Prostate gland (tissue), 2 donors: ENCODE data around the gene CERS6. TPM values are rescaled to one million over a fixed set of nuclear protein-coding genes. Genes with fewer than 3 reads are reported as not detected.
"Not testable (repeated sequence)": the region's sequence is repeated elsewhere in the genome, so short reads cannot be mapped to it uniquely, and the experiment has no call there.

Experiments
- DNase-seq: peaks from one replicate; pipeline ENCODE4 v3.0.0-alpha.2; 2019; ENCODE audit warnings: low spot score
- H3K27ac ChIP-seq, 2 donors: fragments of 200-600 bp; sonication (generic); 2 replicates each; pipeline ENCODE4 v1.5.1; 2017 to 2019
- H3K27me3 ChIP-seq: fragments of 200-600 bp; sonication (generic); replicated peaks from 2 replicates; pipeline ENCODE4 v1.5.1; 2019; ENCODE audit not compliant: insufficient read depth
- H3K36me3 ChIP-seq, 2 donors: fragments of 200-600 bp; sonication (generic); 1 replicate in 1 of 2; 2 replicates in 1 of 2; pipeline versions ENCODE4 v1.5.1 to v1.8.1; 2017 to 2019
- H3K4me1 ChIP-seq: fragments of 200-600 bp; sonication (generic); replicated peaks from 2 replicates; pipeline ENCODE4 v1.5.1; 2019
- H3K4me3 ChIP-seq, 2 donors: fragments of 200-600 bp; sonication (generic); 2 replicates each; pipeline ENCODE4 v1.5.1; 2017 to 2019
- H3K9me3 ChIP-seq: fragments of 200-600 bp; sonication (generic); 2 replicates; pipeline ENCODE4 v1.5.1; 2017
- CTCF ChIP-seq, 4 experiments: fragments of 200-600 bp in 2 of 4; fragments of 450-650 bp in 2 of 4; sonication (generic) in 2 of 4; IDR thresholded peaks; 1 replicate in 3 of 4; 2 replicates in 1 of 4; pipeline ENCODE4 v1.5.1; 2016 to 2019; ENCODE audit warnings: antibody characterized with exemption in 4 of 4, mild to moderate bottlenecking in 2 of 4, moderate library complexity in 2 of 4
- POLR2A ChIP-seq: fragments of 450-650 bp; IDR thresholded peaks from one replicate; pipeline ENCODE4 v1.6.1; 2016; ENCODE audit warnings: antibody characterized with exemption, mild to moderate bottlenecking
- POLR2AphosphoS5 ChIP-seq: sonication (generic); formaldehyde crosslinking; IDR thresholded peaks from one replicate; pipeline ENCODE4 v1.6.1; 2017; ENCODE audit warnings: antibody characterized with exemption
- WGBS: methylation state at CpG from one replicate; pipeline ENCODE4 v1.1.5; 2018; 5-methylcytosine and 5-hydroxymethylcytosine counted together
- intact Hi-C: fragments of 100-400 bp; cut with DNase I; formaldehyde crosslinking; loops from one replicate; pipeline ENCODE4 v1.14.2; 2022
- total RNA-seq, 2 donors: library from RNA; depleted of rRNA; stranded (reverse); fragments of >200 nt; gene quantifications; one replicate each; pipeline ENCODE4 v1.1.0, GENCODE V29; 2016

The CERS6 gene
- total RNA-seq, 2 donors from 2014 or later: 30.1 to 67.8 TPM

- no peaks in the 10 kb centered on the region for H3K9me3 ChIP-seq
- no peaks in the 10 kb centered on the region for H3K36me3 ChIP-seq
- H3K27ac ChIP-seq: no peak overlapping the region
- DNase-seq: no peak
- TF ChIP-seq POLR2AphosphoS5 (no peak), POLR2A (no peak), CTCF (IDR thresholded peaks at IDR 0.05) (no peak)
- no peak overlapping the region for H3K4me3 ChIP-seq
- H3K27me3 ChIP-seq: no peaks in the 10 kb centered on the region
- intact Hi-C loops: no loop called here
- WGBS: 89% methylated on average over 5 of the region's 5 CpGs
- no peaks in the 10 kb centered on the region for H3K4me1 ChIP-seq
These were observed 334.3 kb downstream of the CERS6 start for GRCh38 chr2:168790226-168790902.

GRCh38 chr2:168791140-168791539 is 335.1 kb downstream of the CERS6 start:
- DNase-seq, H3K27ac ChIP-seq, H3K27me3 ChIP-seq, H3K4me1 ChIP-seq, intact Hi-C loops, H3K4me3 ChIP-seq, H3K9me3 ChIP-seq, H3K36me3 ChIP-seq: not testable (repeated sequence)
- 85% methylated on average over 2 of the region's 2 CpGs for WGBS

- H3K27ac ChIP-seq: no peak overlapping the region
- H3K4me3 ChIP-seq: no peak overlapping the region
- H3K4me1 ChIP-seq: no peaks in the 10 kb centered on the region
- no peak for DNase-seq
- no peaks in the 10 kb centered on the region for H3K9me3 ChIP-seq
- intact Hi-C loops: no loop called here
- 76% methylated on average over 2 of the region's 2 CpGs for WGBS
- H3K36me3 ChIP-seq: no peaks in the 10 kb centered on the region
- no peaks in the 10 kb centered on the region for H3K27me3 ChIP-seq
- TF ChIP-seq CTCF (IDR thresholded peaks at IDR 0.05) (no peak), POLR2AphosphoS5 (no peak), POLR2A (no peak)
These were observed 337.5 kb downstream of the CERS6 start for GRCh38 chr2:168793596-168793995.

- intact Hi-C loops: no loop called here
- no peak for TF ChIP-seq CTCF (IDR thresholded peaks at IDR 0.05)
- TF ChIP-seq POLR2AphosphoS5: no peak
- TF ChIP-seq POLR2A: no peak
- Histone ChIP-seq H3K27me3 (no peaks in the 10 kb centered on the region), H3K9me3 (no peaks in the 10 kb centered on the region), H3K36me3 (no peaks in the 10 kb centered on the region), H3K4me1 (no peaks in the 10 kb centered on the region), H3K4me3 (no peak overlapping the region), H3K27ac (no peak overlapping the region)
- no peak for DNase-seq
- WGBS: 32% methylated on average over 1 of the region's 1 CpG
These were observed 338.9 kb downstream of the CERS6 start for GRCh38 chr2:168794968-168795367.

- no peak for DNase-seq
- intact Hi-C loops: no loop called here
- Histone ChIP-seq H3K36me3 (no peaks in the 10 kb centered on the region), H3K4me1 (no peaks in the 10 kb centered on the region), H3K9me3 (no peaks in the 10 kb centered on the region), H3K27ac (no peak overlapping the region), H3K4me3 (no peak overlapping the region), H3K27me3 (no peaks in the 10 kb centered on the region)
- TF ChIP-seq CTCF (IDR thresholded peaks at IDR 0.05) (no peak), POLR2A (no peak), POLR2AphosphoS5 (no peak)
- WGBS: 75% methylated on average over 9 of the region's 9 CpGs
These were observed 340.1 kb downstream of the CERS6 start for GRCh38 chr2:168796090-168796577.
